CD4-positive, alpha-beta T cell treated with Interleukin-15 for 4 hours (primary cell): ENCODE data around the gene CREB5.

Experiments
- DNase-seq: peaks from one replicate; pipeline ENCODE4 v3.0.0-alpha.2; 2020; ENCODE audit warnings: low spot score

CREB5 gene

DNA sequence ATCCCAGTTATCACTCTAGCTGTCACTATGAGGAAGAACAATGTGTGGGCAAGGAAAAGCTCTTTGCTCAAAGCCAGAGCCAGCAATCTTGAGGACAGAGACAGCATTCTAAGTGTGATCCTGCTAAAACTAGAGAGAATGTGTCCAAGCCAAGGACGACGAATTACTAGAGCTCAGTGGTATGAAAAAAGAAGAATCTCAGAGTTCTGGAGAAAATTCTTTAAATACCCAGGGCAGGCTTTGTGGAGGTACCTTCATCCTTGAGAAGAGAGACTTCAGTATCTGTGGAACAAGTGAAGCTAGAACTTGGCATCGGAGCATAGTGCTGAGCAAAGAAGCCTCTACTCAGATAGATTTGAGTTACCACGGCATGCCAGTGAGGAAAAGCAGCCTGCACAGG, 336.0 kb downstream of the CREB5 start:
- DNase-seq, result no peak

- no peak for DNase-seq
Measured at GRCh38 chr7:28748933-28749584, 336.7 kb downstream of the CREB5 start.

GRCh38 chr7:28749638-28750037, 337.3 kb downstream of the CREB5 start:
- no peak for DNase-seq

DNA sequence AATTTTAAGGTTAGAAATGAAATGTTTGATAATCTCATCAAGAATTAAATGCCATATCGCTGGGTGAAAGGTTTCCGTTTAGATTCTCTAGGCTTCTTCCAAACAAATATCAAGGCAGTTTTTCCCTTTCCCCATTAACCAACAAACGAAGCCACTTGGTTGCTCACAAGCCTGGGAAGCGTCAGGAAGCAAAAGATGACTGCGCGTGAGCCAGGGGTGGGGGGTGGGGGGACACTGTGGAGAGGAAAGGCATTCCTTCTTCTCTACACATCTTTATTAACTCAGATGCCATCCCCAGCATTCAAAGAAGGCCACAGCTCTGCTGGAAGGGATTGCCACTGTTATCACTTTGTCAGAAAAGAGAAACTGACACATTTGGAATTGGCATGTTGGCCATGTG, 338.7 kb downstream of the CREB5 start:
- DNase-seq, result no peak

GRCh38 chr7:28753613-28754012, 341.3 kb downstream of the CREB5 start:
- no peak for DNase-seq

- DNase-seq, result no peak
Measured at GRCh38 chr7:28754027-28754426, 341.7 kb downstream of the CREB5 start.

DNA sequence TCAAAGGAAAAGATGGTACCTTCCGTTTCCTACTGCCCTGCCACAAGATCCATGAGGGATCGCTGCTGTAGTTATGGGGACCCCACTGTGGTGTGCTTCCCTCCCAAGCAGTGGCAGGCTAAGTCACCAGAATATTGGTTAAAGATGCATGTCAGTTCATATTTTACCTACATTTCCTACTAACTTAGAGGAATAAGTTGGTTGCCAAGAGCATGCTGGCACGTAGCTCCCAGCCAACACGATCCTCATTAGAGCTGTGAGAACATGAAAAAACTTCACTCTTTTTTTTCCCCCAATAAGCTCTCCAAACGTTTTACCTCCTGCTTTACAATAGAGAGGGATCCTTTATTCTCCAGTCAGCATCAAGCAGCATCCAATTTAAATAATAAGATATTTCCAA, 342.1 kb downstream of the CREB5 start:
- no peak for DNase-seq

- DNase-seq, result no peak
Measured at GRCh38 chr7:28755255-28755654, 342.9 kb downstream of the CREB5 start.

DNA sequence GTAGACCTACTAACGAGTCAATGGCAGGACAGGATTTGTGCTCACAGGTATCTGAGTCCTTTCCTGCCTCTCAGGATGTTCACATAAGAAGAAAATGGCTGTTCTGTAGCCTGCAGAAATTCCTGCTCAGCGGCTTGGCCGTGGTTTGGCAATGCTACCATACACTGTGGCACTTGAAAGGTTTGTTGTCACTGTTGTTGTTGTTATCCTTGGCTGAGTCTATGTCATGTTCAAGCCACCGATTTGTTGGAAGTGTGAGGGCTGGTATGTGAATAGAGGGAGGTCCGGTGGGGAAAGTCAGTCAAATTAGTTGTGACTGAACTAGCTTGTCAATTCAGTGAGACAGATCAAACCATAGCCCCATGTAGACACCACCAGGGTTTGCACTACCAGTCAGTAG, 345.9 kb downstream of the CREB5 start:
- no peak for DNase-seq

GRCh38 chr7:28759475-28759971, 347.2 kb downstream of the CREB5 start:
- no peak for DNase-seq

- DNase-seq, result no peak
Measured at GRCh38 chr7:28761505-28761904, 349.2 kb downstream of the CREB5 start.

- DNase-seq, result no peak
Measured at GRCh38 chr7:28762651-28763050, 350.3 kb downstream of the CREB5 start.

DNA sequence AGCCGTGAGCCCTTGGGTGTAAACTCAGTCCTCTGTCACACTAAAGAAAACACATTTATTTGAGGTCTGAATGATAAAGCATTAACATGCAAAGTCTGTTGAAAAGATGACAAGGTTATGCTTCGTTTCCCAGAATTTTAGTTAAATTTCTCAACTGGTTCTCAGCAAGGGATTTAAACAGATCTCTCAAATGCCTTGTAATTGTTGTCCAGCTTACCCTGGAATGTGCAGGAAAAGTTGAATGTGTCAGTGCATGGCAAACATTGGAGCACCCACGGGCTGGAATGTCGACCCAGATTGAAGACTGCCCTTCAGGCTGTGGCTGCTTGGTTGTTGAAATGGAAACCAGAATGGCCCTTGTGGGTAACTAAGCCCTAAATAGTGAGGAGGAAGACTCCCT, 354.0 kb downstream of the CREB5 start:
- DNase-seq, result no peak

DNA sequence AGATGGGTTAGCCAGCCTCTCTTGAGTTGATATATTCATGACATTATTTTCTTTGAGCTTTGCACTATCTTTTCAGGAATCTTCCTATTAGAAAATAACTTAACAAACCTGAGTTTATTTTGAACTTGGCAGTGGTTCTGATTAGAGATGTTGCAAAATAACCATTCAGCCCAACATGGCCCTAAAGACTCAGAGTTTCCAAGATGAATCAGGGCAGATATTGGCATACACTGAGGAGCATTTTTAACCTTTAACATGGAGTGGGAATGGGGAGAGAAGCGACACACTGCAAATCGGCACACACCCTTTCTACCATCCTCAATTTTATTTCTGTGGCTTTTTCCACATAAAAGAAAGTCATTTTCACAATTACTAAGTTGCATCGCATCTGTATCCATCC, 355.0 kb downstream of the CREB5 start:
- no peak for DNase-seq

GRCh38 chr7:28768577-28769147, 356.3 kb downstream of the CREB5 start:
- DNase-seq, result no peak

GRCh38 chr7:28771906-28772622, 359.7 kb downstream of the CREB5 start:
- DNase-seq, result no peak

DNA sequence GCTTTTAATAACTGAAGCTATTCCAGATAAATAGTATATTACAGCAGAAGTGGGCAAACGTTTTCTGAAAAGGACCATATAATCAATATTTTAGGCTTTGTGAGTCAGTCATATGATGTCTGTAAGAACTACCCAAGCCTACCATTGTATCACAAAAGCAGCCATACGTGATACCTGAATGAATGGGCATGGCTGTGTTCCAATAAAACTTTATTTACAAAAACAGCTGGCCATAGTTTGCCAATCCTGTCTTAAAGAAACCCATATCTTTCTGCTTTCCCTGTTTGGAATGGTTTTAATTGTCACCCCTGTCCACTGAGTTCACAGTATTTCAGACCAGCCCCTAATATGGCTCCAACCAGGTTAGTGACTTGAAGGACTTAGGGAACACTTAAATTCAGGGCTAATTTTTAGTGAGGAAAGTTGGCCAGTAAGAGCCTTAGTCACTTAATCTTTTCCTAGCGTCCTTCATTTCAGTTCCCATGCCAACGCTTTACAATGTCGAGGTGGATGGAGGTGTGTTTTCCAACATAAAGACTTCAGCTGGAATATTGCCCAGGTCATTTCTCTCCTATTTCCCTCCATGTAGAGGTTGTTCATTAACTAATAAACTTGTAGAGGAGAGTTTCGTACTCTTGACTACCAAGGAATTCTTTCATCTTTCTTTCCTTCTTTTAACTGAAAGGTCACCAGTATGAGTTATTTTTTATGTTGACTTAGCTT, 361.3 kb downstream of the CREB5 start:
- DNase-seq, result no peak

DNA sequence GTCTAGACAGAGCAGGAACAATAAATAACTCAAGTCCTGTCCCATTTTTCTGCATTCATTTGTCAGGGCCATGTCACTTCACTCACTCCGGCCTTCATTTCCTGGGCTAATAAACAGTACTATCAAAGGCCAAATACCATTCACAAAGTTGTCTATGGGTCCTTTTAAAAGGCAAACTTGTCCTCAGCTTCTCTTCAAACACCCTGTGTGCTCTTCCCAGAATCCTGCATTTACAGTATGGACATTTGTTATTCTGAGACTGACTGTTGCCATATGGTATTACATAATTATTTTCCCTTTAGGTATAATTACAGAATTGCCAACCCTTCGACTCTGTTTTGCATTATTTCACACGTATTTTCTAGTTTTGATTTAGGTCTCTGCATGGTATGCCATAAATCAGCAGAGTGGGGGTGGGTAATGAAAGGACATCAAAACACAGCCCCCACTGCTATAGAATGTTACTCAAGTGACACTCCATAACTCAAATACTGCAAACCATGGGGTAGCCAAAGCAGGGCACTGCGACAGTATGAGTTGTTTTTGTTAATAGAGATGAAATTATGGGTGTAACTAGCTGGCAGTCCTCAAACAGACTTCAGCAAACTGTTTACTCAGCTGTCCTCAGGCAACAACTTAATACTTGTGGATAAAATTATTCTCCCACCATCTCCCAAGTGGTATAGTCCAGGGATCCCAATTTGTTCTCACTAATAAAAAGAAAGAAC, 362.1 kb downstream of the CREB5 start:
- no peak for DNase-seq

DNA sequence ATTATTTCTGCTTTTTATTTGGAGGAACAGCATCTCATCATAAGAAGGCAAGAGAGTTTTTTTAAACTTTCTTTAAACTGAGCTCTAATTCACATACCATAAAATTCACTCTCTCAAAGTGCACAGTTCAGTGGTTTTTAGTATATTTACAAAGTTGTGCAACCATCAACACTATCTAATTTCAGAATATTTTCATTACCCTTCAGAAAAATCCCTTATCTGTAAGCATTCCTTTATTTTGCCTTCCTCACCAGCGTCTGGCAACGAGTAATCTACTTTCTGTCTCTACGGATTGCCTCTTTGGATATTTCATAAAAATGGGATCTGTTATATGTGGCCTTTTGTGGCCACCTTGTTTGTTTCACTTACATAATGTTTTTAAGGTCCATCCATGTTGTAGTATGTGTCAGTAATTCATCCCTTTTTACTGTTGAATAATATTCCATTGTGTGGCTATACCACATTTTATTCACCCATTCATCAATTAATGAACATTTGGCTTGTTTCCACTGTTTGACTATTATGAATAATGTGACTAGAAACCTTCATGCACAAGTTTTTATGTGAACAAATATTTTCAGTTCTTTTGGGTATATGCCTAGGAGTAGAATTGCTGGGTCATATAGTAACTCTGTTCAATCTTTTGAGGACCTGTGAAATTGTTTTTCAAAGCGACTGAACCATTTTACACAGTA, 364.3 kb downstream of the CREB5 start:
- DNase-seq, result no peak

DNA sequence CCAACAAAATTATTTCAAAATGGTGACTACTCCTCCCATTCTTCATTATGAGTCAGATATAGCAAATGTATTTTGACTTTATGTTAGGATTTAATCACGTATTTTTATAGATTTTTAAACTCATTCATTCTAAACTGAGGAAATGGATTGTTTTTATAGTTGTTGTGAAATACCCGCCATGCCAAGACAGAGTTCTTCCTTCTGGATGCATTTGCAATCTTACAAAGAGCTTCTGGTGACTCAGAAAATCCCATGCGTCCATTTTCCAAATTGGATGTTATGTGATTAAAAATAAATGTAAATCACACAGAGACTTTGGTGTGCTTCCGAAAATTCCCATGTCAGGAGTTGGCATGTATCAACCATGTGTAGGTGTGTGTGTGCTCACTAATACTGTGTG, 366.5 kb downstream of the CREB5 start:
- DNase-seq, result no peak

GRCh38 chr7:28779954-28780353, 367.6 kb downstream of the CREB5 start:
- no peak for DNase-seq
